Measurements from ENCODE around the gene HOATZ. TPM values are rescaled to one million over a fixed set of nuclear protein-coding genes. Genes with fewer than 3 reads are reported as not detected.

HOATZ gene
- total RNA-seq, 1 donor from 2014 or later, result not detected

DNA sequence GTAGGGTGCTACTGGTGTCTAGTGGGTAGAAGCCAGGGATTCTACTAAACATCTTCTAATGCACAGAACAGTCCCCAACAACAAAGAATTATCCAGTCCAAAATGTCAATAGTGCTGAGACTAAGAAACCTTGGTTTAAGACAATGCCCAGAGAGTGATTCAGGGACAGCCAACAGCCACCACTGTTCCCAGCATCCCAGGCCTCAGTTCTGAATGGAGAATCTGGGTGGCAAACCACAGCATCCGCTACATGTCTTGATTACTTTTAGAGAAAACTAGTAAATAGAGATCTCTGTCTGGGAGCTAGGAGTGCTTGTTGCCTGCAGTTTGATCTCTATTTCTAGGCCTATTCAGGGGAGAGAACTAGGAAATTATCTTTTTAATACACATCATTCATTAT, 66.8 kb downstream of the HOATZ start:
- Histone ChIP-seq H3K27me3 (no peaks in the 10 kb centered on the region), H3K4me3 (no peak overlapping the region), H3K4me1 (no peaks in the 10 kb centered on the region), H3K36me3 (no peaks in the 10 kb centered on the region), H3K9me3 (no peaks in the 10 kb centered on the region), H3K27ac (no peak overlapping the region)
- no peak for DNase-seq (ENCODE audit: low spot score in 2 of 2)
- TF ChIP-seq, protein P1, sequence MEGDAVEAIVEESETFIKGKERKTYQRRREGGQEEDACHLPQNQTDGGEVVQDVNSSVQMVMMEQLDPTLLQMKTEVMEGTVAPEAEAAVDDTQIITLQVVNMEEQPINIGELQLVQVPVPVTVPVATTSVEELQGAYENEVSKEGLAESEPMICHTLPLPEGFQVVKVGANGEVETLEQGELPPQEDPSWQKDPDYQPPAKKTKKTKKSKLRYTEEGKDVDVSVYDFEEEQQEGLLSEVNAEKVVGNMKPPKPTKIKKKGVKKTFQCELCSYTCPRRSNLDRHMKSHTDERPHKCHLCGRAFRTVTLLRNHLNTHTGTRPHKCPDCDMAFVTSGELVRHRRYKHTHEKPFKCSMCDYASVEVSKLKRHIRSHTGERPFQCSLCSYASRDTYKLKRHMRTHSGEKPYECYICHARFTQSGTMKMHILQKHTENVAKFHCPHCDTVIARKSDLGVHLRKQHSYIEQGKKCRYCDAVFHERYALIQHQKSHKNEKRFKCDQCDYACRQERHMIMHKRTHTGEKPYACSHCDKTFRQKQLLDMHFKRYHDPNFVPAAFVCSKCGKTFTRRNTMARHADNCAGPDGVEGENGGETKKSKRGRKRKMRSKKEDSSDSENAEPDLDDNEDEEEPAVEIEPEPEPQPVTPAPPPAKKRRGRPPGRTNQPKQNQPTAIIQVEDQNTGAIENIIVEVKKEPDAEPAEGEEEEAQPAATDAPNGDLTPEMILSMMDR (IDR thresholded peaks at IDR 0.05), result no peak
- intact Hi-C loops (cut with DNase I), result no loop called here

- Histone ChIP-seq H3K36me3 (no peaks in the 10 kb centered on the region), H3K4me3 (no peak overlapping the region), H3K27me3 (no peaks in the 10 kb centered on the region), H3K9me3 (no peaks in the 10 kb centered on the region), H3K4me1 (no peaks in the 10 kb centered on the region), H3K27ac (no peak overlapping the region)
- intact Hi-C loops (cut with DNase I), result no loop called here
- TF ChIP-seq, protein P1 (IDR thresholded peaks at IDR 0.05), result no peak
- no peak for DNase-seq (ENCODE audit: low spot score in 2 of 2)
Measured at GRCh38 chr11:111582163-111582562, 67.6 kb downstream of the HOATZ start.

- TF ChIP-seq, protein P1 (IDR thresholded peaks at IDR 0.05), result no peak
- intact Hi-C loops (cut with DNase I), result no loop called here
Measured at GRCh38 chr11:111582881-111583280, 68.3 kb downstream of the HOATZ start.

DNA sequence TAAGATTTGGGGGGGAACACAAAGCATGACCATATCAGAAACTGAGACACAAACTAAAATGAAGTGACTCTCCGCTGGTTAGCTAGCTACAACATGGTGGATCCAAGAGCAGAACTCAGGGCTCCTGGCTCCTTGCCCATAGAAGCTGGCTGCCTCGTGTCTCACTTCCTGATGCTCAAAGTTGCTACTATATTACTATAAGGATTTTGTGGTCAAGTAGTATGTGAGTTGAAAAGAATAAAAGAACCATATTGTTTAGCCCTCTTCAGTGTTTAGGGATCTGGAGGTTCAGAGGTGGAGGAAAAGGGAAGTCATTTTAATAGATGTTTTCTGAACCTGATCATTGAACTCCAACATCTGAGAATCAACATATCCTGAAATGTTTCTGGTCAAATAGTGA, 70.8 kb downstream of the HOATZ start:
- no peak for DNase-seq (ENCODE audit: low spot score in 2 of 2)
- Histone ChIP-seq H3K27ac (no peak overlapping the region), H3K9me3 (no peaks in the 10 kb centered on the region), H3K4me3 (no peak overlapping the region), H3K27me3 (no peaks in the 10 kb centered on the region), H3K36me3 (no peaks in the 10 kb centered on the region), H3K4me1 (no peaks in the 10 kb centered on the region)
- TF ChIP-seq, protein P1 (IDR thresholded peaks at IDR 0.05), result no peak
- intact Hi-C loops (cut with DNase I), result loop anchor here (5.0 kb wide), 1 partner anchor 257 kb away; no protein-coding TSS in a partner anchor

More at GRCh38 chr11:111582881-111583280, 68.3 kb downstream of the HOATZ start:
- Histone ChIP-seq H3K27me3 (no peaks in the 10 kb centered on the region), H3K4me1 (no peaks in the 10 kb centered on the region), H3K9me3 (no peaks in the 10 kb centered on the region), H3K27ac (no peak overlapping the region), H3K36me3 (no peaks in the 10 kb centered on the region), H3K4me3 (no peak overlapping the region)
- no peak for DNase-seq (ENCODE audit: low spot score in 2 of 2)

GRCh38 chr11:111586388-111586831, 71.8 kb downstream of the HOATZ start:
- no peak for DNase-seq (ENCODE audit: low spot score in 2 of 2)
- no peak overlapping the region for H3K4me3 ChIP-seq

More at GRCh38 chr11:111586388-111586831, 71.8 kb downstream of the HOATZ start:
- intact Hi-C loops (cut with DNase I), result loop anchor here (1.0 to 5.0 kb wide), 2 partner anchors 191 to 256 kb away; no protein-coding TSS in a partner anchor
- Histone ChIP-seq H3K27ac (no peak overlapping the region), H3K9me3 (no peaks in the 10 kb centered on the region), H3K27me3 (no peaks in the 10 kb centered on the region), H3K36me3 (no peaks in the 10 kb centered on the region), H3K4me1 (no peaks in the 10 kb centered on the region)
- TF ChIP-seq, protein P1 (IDR thresholded peaks at IDR 0.05), result peak; percentile 37 to 65 (median 50)

Other genes starting within 250 kb of the HOATZ start
- not detected for gene POU2AF3, start 216.2 kb upstream of the HOATZ start, total RNA-seq
- gene POU2AF1, start 135.5 kb upstream of the HOATZ start, total RNA-seq, result 0.11 TPM
- gene BTG4, start 2.4 kb upstream of the HOATZ start, total RNA-seq, result not detected
- gene LAYN, start 25.9 kb downstream of the HOATZ start, total RNA-seq, result 27.2 TPM
- 8.2 TPM for gene SIK2, start 87.7 kb downstream of the HOATZ start, total RNA-seq